ENCODE data around the gene HS3ST1.

Gene HS3ST1

DNA sequence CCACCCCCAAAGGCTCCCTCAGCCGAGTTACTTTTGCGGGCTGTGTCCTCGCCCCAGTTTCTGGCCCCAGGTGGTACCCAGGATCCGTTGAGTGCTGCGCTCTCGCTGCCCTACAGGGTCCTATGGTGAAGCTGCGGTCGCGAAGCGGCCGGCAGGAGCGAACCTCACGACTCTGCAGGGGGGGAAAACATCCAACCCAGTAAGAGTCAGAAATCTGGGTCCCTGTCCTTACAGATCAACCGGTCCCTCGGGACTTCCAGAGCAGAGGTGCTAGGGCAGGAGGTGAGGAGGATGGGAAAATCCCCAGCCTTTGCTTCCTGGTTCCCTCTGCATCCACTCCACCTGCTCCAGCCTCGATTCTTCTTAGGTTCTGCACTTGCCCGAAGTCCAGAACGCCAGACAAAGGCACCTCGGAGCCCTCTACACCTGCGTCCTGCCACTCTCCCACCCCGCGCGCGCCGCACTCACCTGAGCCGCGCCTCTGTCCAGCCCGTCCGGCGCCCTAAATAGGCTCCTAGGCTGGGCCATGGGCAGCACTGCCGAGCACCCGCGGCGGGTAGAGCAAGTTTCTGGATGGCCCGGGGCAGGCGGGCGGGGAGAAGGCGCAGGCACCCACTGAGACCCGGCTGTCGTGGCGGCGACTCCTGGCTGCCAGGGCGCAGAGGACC lies at the start of gene HS3ST1:
TSS of gene HS3ST1 (minus strand) at position 664 of the 668 bp plus-strand sequence. CDS start 28,889 bp downstream, outside the sequence.
- no peak for TF ChIP-seq NFIC (IDR thresholded peaks at IDR 0.05)
- TF ChIP-seq YY1 (IDR thresholded peaks at IDR 0.05; ENCODE audit: low read depth): no peak

DNA sequence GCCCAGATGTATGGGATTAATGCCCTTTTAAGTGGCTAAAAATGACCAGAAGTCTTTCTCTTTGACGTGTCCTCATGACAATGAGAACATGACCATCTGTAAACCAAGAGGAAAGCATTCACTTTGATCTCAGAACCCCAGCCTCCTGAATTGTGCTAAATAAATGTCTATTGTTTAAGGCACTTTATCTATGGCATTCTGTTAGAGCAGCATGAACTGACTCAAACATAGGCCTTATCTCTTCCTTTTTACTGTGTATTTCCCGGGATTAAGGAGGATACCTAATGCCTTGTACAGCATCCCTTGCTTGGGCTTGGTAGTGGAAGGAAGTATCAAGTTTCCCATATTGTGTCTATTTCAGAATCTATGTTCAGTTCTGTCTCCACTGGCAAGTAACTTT lies 47.2 kb upstream of the HS3ST1 start:
- TF ChIP-seq, protein P1, sequence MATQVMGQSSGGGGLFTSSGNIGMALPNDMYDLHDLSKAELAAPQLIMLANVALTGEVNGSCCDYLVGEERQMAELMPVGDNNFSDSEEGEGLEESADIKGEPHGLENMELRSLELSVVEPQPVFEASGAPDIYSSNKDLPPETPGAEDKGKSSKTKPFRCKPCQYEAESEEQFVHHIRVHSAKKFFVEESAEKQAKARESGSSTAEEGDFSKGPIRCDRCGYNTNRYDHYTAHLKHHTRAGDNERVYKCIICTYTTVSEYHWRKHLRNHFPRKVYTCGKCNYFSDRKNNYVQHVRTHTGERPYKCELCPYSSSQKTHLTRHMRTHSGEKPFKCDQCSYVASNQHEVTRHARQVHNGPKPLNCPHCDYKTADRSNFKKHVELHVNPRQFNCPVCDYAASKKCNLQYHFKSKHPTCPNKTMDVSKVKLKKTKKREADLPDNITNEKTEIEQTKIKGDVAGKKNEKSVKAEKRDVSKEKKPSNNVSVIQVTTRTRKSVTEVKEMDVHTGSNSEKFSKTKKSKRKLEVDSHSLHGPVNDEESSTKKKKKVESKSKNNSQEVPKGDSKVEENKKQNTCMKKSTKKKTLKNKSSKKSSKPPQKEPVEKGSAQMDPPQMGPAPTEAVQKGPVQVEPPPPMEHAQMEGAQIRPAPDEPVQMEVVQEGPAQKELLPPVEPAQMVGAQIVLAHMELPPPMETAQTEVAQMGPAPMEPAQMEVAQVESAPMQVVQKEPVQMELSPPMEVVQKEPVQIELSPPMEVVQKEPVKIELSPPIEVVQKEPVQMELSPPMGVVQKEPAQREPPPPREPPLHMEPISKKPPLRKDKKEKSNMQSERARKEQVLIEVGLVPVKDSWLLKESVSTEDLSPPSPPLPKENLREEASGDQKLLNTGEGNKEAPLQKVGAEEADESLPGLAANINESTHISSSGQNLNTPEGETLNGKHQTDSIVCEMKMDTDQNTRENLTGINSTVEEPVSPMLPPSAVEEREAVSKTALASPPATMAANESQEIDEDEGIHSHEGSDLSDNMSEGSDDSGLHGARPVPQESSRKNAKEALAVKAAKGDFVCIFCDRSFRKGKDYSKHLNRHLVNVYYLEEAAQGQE (IDR thresholded peaks at IDR 0.05; ENCODE audit: low read depth): no peak
- TF ChIP-seq CEBPB (IDR thresholded peaks at IDR 0.05) (no peak), EGR1 (IDR thresholded peaks at IDR 0.05) (no peak), ZBTB7A (IDR thresholded peaks at IDR 0.05; ENCODE audit: low read depth) (no peak), TCF12 (IDR thresholded peaks at IDR 0.05; ENCODE audit: low read depth) (no peak), TEAD4 (IDR thresholded peaks at IDR 0.05) (no peak), TAF1 (IDR thresholded peaks at IDR 0.05; ENCODE audit: low read depth) (no peak), NFIC (IDR thresholded peaks at IDR 0.05) (no peak), RAD21 (IDR thresholded peaks at IDR 0.05; ENCODE audit: low read depth) (no peak), EP300 (IDR thresholded peaks at IDR 0.05; ENCODE audit: borderline replicate concordance) (no peak)
- TF ChIP-seq, protein P2, sequence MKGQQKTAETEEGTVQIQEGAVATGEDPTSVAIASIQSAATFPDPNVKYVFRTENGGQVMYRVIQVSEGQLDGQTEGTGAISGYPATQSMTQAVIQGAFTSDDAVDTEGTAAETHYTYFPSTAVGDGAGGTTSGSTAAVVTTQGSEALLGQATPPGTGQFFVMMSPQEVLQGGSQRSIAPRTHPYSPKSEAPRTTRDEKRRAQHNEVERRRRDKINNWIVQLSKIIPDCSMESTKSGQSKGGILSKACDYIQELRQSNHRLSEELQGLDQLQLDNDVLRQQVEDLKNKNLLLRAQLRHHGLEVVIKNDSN (IDR thresholded peaks at IDR 0.05): no peak

DNA sequence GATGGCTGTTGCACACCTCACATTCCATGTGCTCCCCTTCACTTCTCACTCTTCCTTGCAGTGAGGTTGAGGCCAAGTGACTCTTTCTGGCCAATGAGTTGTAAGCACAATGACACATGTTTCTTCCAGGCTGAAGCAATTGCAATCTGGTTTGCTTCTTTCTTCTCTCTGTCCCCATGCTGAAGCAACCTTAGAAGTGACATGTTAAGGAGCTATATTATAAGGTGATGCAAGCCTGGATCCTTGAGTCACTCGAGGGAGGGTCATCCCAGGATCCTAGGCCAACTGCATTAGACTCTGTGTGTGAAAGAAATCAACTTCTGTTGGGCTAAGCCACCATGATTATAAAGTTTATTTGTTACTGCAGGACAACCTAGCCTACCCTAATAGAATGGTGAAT lies 45.5 kb upstream of the HS3ST1 start:
- no peak for TF ChIP-seq TCF12 (IDR thresholded peaks at IDR 0.05; ENCODE audit: low read depth)

DNA sequence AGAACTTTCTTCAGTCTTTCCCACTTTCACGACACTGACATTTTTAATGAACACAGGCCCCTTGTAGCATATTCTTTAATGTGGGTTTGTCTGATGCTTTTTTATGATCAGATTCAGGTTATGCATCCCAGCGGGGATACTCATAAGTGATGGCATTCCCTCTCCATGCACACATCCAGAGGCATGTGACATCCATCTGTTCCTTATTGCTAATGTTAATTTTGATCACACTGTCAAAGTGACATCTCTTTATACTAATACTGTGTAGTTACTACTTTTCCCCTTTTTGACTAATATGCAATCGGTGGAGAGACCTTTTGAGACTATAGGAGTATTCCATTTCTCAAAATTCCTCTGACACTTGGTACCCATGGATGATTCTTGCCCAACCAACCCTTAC lies 43.8 kb upstream of the HS3ST1 start:
- TF ChIP-seq YY1 (IDR thresholded peaks at IDR 0.05; ENCODE audit: low read depth) (no peak), CEBPB (IDR thresholded peaks at IDR 0.05) (no peak), CREB1 (IDR thresholded peaks at IDR 0.05; ENCODE audit: low read depth) (no peak), EGR1 (IDR thresholded peaks at IDR 0.05) (no peak), NFIC (IDR thresholded peaks at IDR 0.05) (no peak), TEAD4 (IDR thresholded peaks at IDR 0.05) (no peak), TAF1 (IDR thresholded peaks at IDR 0.05; ENCODE audit: low read depth) (no peak), ZBTB7A (IDR thresholded peaks at IDR 0.05; ENCODE audit: low read depth) (no peak), RAD21 (IDR thresholded peaks at IDR 0.05; ENCODE audit: low read depth) (no peak), EP300 (IDR thresholded peaks at IDR 0.05; ENCODE audit: borderline replicate concordance) (no peak), TCF12 (IDR thresholded peaks at IDR 0.05; ENCODE audit: low read depth) (no peak)
- TF ChIP-seq, protein P2 (IDR thresholded peaks at IDR 0.05): no peak
- TF ChIP-seq, protein P3, sequence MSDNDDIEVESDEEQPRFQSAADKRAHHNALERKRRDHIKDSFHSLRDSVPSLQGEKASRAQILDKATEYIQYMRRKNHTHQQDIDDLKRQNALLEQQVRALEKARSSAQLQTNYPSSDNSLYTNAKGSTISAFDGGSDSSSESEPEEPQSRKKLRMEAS (IDR thresholded peaks at IDR 0.05): no peak
- TF ChIP-seq, protein P1 (IDR thresholded peaks at IDR 0.05; ENCODE audit: low read depth): no peak

DNA sequence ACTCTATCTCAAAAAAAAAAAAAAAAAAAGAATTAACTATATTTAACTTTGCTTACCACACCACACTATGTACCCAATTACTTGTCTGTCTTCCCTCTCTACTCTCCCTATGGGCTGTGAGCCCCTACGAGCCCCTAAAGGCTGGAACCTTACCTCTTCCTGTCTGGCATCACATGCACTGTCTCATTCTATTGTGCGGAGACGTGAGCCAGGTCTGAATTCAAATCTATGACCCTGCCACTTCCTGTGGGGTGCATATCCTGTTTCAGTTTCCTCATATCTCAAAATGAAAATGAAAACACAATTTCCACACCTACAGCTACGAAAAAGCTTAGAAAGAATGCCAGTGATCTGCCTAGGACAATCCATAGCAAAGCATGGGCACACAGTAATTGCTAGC lies 42.9 kb upstream of the HS3ST1 start:
- TF ChIP-seq RAD21 (IDR thresholded peaks at IDR 0.05; ENCODE audit: low read depth): no peak
- no peak for TF ChIP-seq EP300 (IDR thresholded peaks at IDR 0.05; ENCODE audit: borderline replicate concordance)
- TF ChIP-seq TEAD4 (IDR thresholded peaks at IDR 0.05): no peak
- no peak for TF ChIP-seq FOXM1 (IDR thresholded peaks at IDR 0.05; ENCODE audit: borderline replicate concordance, low read depth)
- no peak for TF ChIP-seq CEBPB (IDR thresholded peaks at IDR 0.05)
- no peak for TF ChIP-seq TAF1 (IDR thresholded peaks at IDR 0.05; ENCODE audit: low read depth)
- TF ChIP-seq, protein P2 (IDR thresholded peaks at IDR 0.05): no peak
- no peak for TF ChIP-seq EGR1 (IDR thresholded peaks at IDR 0.05)

DNA sequence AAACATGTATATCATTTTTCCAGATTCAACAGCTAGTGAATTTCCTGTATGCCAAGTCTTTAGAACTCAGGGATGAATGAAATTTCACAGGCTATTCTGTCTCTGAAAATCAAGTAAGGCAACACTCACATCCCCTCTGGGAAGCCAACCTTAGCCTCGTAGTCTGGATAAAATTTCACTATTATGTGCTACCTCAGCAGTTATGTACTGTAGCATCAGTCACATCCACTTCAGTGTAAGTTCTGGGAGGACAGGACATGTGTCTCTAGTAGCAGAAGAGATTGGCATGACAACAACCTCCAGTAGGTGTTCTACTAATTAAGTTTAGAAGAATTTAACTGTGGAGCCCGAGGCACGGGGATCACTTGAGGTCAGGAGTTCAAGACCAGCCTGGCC lies 42.4 kb upstream of the HS3ST1 start:
- TF ChIP-seq NFIC (IDR thresholded peaks at IDR 0.05) (no peak), EP300 (IDR thresholded peaks at IDR 0.05; ENCODE audit: borderline replicate concordance) (no peak), ZBTB7A (IDR thresholded peaks at IDR 0.05; ENCODE audit: low read depth) (no peak), FOXM1 (IDR thresholded peaks at IDR 0.05; ENCODE audit: borderline replicate concordance, low read depth) (no peak), TEAD4 (IDR thresholded peaks at IDR 0.05) (no peak), CEBPB (IDR thresholded peaks at IDR 0.05) (no peak), TAF1 (IDR thresholded peaks at IDR 0.05; ENCODE audit: low read depth) (no peak), RAD21 (IDR thresholded peaks at IDR 0.05; ENCODE audit: low read depth) (no peak), YY1 (IDR thresholded peaks at IDR 0.05; ENCODE audit: low read depth) (no peak), EGR1 (IDR thresholded peaks at IDR 0.05) (no peak), TCF12 (IDR thresholded peaks at IDR 0.05; ENCODE audit: low read depth) (no peak), CREB1 (IDR thresholded peaks at IDR 0.05; ENCODE audit: low read depth) (no peak)
- TF ChIP-seq, protein P2 (IDR thresholded peaks at IDR 0.05): no peak
- TF ChIP-seq, protein P1 (IDR thresholded peaks at IDR 0.05; ENCODE audit: low read depth): no peak
- TF ChIP-seq, protein P3 (IDR thresholded peaks at IDR 0.05): no peak

Data from Ishikawa (cell line).